Adrenal gland (tissue), 12 donors: ENCODE data around the gene SIDT1. TPM values are rescaled to one million over a fixed set of nuclear protein-coding genes. Genes with fewer than 3 reads are reported as not detected.

Source experiments
- DNase-seq, 7 donors: peaks; one replicate each; pipeline ENCODE4 v3.0.0-alpha.2; 2019 to 2020
- H3K27ac ChIP-seq, 5 donors: fragments of 200-600 bp; sonication (generic) in 4 of 5; 1 replicate in 3 of 5; 2 replicates in 2 of 5; pipeline versions ENCODE4 v1.5.1 to v1.8.0; 2016 to 2020; ENCODE audit warnings: mild to moderate bottlenecking in 1 of 5
- H3K27me3 ChIP-seq: fragments of 200-600 bp; 2 replicates; pipeline ENCODE4 v1.8.0; 2021
- H3K36me3 ChIP-seq, 2 donors: fragments of 200-600 bp; replicated peaks in 1 of 2; 1 replicate in 1 of 2; 2 replicates in 1 of 2; pipeline versions ENCODE4 v1.5.1 to v1.8.0; 2018 to 2022
- H3K4me1 ChIP-seq, 2 donors: fragments of 200-600 bp; replicated peaks in 1 of 2; 1 replicate in 1 of 2; 2 replicates in 1 of 2; pipeline versions ENCODE4 v1.5.1 to v1.8.0; 2018 to 2021
- H3K4me3 ChIP-seq, 4 donors: fragments of 200-600 bp; sonication (generic) in 3 of 4; one replicate each; pipeline ENCODE4 v1.5.1; 2016 to 2018
- H3K9me3 ChIP-seq, 3 donors: fragments of 200-600 bp; sonication (generic) in 1 of 3; replicated peaks in 1 of 3; 1 replicate in 2 of 3; 2 replicates in 1 of 3; pipeline versions ENCODE4 v1.5.1 to v1.8.0; 2016 to 2021
- CTCF ChIP-seq, 6 experiments: fragments of 450-650 bp in 4 of 6; fragments of 200-600 bp in 2 of 6; sonication (generic) in 1 of 6; IDR thresholded peaks; 1 replicate in 5 of 6; 2 replicates in 1 of 6; pipeline versions ENCODE4 v1.5.1 to v1.8.0; 2016 to 2021; ENCODE audit warnings: antibody characterized with exemption in 6 of 6, mild to moderate bottlenecking in 2 of 6, moderate library complexity in 1 of 6
- POLR2A ChIP-seq, 2 donors: fragments of 450-650 bp; IDR thresholded peaks; one replicate each; pipeline ENCODE4 v1.6.1; 2017; ENCODE audit warnings: antibody characterized with exemption in 2 of 2, mild to moderate bottlenecking in 2 of 2, moderate library complexity in 1 of 2
- WGBS, 4 donors: extraction: QIAGEN DNeasy Blood & Tissue Kit in 2 of 4; methylation state at CpG; one replicate each; pipeline versions ENCODE4 v1.1.5 to v1.1.7; 2013 to 2017; 5-methylcytosine and 5-hydroxymethylcytosine counted together
- intact Hi-C, 2 donors: fragments of 100-400 bp; cut with DNase I; formaldehyde crosslinking; loops; one replicate each; pipeline versions ENCODE4 v1.14.1 to v1.15.0; 2022 to 2023
- polyA plus RNA-seq, 3 donors: library from polyadenylated mRNA; stranded (reverse); fragments of 200-250 nt in 2 of 3; fragments of 350-450 nt in 1 of 3; fragmentation: Illumina TruSeq in 1 of 3; extraction: RNeasy Lipid Tissue Mini Kit (QIAGEN cat#74804) in 1 of 3; gene quantifications; one replicate each; pipeline ENCODE4 v1.2.3, GENCODE V29; 2013 to 2014
- total RNA-seq, 9 donors: library from RNA; depleted of rRNA in 4 of 9; stranded (reverse); fragments of >200 nt in 4 of 9; fragments of 120-200 nt in 1 of 9; fragmentation: NEBNext Ultra II Directional in 1 of 9; extraction: Animal tissue kit (Norgen Biotek cat#: 25700) in 1 of 9; gene quantifications; one replicate each; pipeline versions ENCODE4 v1.1.0 to v1.2.4, GENCODE V29; 2013 to 2023
- donor health status: healthy with polysubstance abuse.
- donor health status: Bipolar disorder and iron deficiency.
- donor health status: DM: yes; HTN: yes; CAD: no.
- donor health status: DM: no; HTN: no; CAD: no.
- donor health status: DM: no; HTN: no; CAD: no.
- donor health status: DM: yes; HTN: yes; CAD: no.

SIDT1 gene
- total and polyA plus RNA-seq, 12 donors = 0.18 to 3.6 (median 2.3) TPM

- H3K9me3 ChIP-seq = no peaks in the 10 kb centered on the region
- no peaks in the 10 kb centered on the region for H3K36me3 ChIP-seq
- no peak for TF ChIP-seq POLR2A (IDR thresholded peaks at IDR 0.05)
- TF ChIP-seq CTCF (IDR thresholded peaks at IDR 0.05) = no peak
- 65 to 68% (median 66%) methylated on average over 5 of the region's 5 CpGs for whole genome bisulfite sequencing, 4 donors
- no peak for DNase-seq
- no peaks in the 10 kb centered on the region for H3K4me1 ChIP-seq
- H3K27ac ChIP-seq = no peak overlapping the region
- H3K27me3 ChIP-seq = no peaks in the 10 kb centered on the region
- intact Hi-C loops = no loop called here
- no peak overlapping the region for H3K4me3 ChIP-seq
These were observed 74.9 kb downstream of the SIDT1 start for GRCh38 chr3:113607219-113607596.

GRCh38 chr3:113614402-113614801 lies 82.0 kb downstream of the SIDT1 start:
- peak in 5 of 7 donors; percentile 15 to 68 (median 29) for DNase-seq
- no peaks in the 10 kb centered on the region for H3K4me1 ChIP-seq
- no peaks in the 10 kb centered on the region for H3K27me3 ChIP-seq
- TF ChIP-seq POLR2A (IDR thresholded peaks at IDR 0.05) = no peak
- TF ChIP-seq CTCF (IDR thresholded peaks at IDR 0.05) = no peak
- 38 to 47% (median 44%) methylated on average over 5 of the region's 5 CpGs for WGBS, 4 donors
- no peak overlapping the region for H3K4me3 ChIP-seq
- intact Hi-C loops = no loop called here
- H3K27ac ChIP-seq = peak overlapping the region in 2 of 5 donors; percentile 71 to 72
- H3K9me3 ChIP-seq = no peaks in the 10 kb centered on the region
- no peaks in the 10 kb centered on the region for H3K36me3 ChIP-seq

GRCh38 chr3:113615976-113616375 lies 83.6 kb downstream of the SIDT1 start:
- H3K27me3 ChIP-seq = no peaks in the 10 kb centered on the region
- H3K27ac ChIP-seq = no peak overlapping the region
- TF ChIP-seq CTCF (IDR thresholded peaks at IDR 0.05) (no peak), POLR2A (IDR thresholded peaks at IDR 0.05) (no peak)
- no peak overlapping the region for H3K4me3 ChIP-seq
- no peaks in the 10 kb centered on the region for H3K4me1 ChIP-seq
- H3K36me3 ChIP-seq = no peaks in the 10 kb centered on the region
- intact Hi-C loops = no loop called here
- WGBS, 4 donors = 62 to 82% (median 73%) methylated on average over 4 of the region's 4 CpGs
- H3K9me3 ChIP-seq = no peaks in the 10 kb centered on the region
- peak in 5 of 7 donors; percentile 19 to 32 (median 27) for DNase-seq

- no peak overlapping the region for H3K27ac ChIP-seq
- no peaks in the 10 kb centered on the region for H3K36me3 ChIP-seq
- no peak overlapping the region for H3K4me3 ChIP-seq
- H3K4me1 ChIP-seq = no peaks in the 10 kb centered on the region
- no peak for DNase-seq
- intact Hi-C loops = no loop called here
- no peaks in the 10 kb centered on the region for H3K27me3 ChIP-seq
- TF ChIP-seq POLR2A (IDR thresholded peaks at IDR 0.05) (no peak), CTCF (IDR thresholded peaks at IDR 0.05) (no peak)
- 75 to 95% (median 88%) methylated on average over 2 of the region's 2 CpGs for WGBS, 4 donors
- no peaks in the 10 kb centered on the region for H3K9me3 ChIP-seq
These were observed 85.4 kb downstream of the SIDT1 start for GRCh38 chr3:113617726-113618125.
